GM19397 (cell line): ENCODE measurements around the gene ATG2B.

Source experiments
- ATAC-seq: cut with Tn5 transposase; IDR thresholded peaks from one replicate; pipeline ENCODE4 v1.9.1; 2021; ENCODE audit warnings: mild to moderate bottlenecking, moderate library complexity; ENCODE audit not compliant: unreplicated experiment

The ATG2B gene

DNA sequence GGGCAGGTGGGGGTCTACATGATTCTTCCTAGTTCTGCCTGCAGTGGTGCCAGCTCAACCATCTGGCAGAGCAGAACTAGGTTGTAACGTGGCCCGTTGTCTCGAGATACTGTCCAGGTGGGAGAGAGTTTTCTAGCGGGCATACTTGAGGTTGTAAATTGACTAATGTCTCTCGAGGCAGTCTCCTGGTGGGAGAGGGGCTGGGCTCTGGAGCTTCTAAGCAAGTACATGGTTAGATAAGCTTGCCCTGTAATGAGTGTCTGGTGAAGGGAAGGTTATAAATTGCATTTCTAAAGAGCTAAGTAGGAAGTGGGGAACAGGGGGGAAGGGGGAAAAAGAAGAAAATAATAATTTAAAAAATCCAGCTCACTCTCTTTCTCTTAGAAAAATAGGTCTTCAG, 89.0 kb downstream of the ATG2B start:
- no peak for ATAC-seq

DNA sequence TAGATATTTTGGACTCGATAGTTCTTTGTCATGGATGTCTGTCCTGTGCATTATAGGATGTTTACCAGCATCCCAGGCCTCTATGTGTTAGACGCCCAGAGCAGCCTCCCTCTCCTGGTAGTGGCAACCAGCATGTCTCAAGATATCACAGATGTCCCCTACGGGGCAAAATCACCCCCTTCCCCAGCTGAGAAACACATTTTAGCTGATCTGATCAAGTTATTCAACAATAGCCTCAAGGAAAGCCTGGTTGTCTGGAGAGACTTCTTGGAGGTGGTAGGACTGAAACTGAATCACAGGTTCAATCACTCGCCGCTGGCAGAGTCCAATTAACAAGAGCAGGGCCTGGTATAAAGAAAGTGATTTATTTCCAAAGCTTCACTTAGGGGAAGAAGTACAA, 89.5 kb downstream of the ATG2B start:
- no peak for ATAC-seq

DNA sequence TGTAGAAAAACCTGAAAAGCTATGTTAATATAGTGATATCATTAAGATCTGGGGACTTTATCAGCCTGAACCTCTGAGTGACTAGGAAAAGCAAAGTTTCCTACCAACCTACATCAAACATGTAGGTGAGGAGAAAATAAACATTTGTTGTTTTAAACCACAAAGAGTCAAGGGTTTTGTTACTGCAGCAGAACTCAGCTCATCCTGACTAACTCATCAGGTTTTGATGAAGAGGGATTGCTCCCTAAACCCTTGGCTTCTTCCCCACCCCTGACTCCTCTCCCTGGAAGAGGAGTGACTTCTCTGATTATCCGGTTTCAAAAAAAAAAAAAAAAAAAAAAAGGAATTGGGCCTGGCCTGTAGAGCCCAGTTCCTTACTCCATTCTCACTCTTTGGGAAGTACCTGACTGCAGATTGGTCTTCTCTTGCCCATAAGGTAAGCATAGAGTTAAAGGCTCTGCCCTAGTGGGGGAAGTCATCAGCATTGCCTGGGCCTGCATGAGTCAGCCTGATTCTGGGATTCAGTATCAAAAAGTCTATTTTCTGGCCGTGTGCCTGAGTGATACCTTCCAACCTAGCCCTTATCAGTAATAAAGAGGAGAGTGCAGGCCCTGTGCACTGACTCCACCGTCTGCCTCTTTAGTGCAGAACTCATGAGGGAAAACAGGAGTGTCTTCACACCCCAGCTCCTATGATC, 90.2 kb downstream of the ATG2B start:
- ATAC-seq: no peak

DNA sequence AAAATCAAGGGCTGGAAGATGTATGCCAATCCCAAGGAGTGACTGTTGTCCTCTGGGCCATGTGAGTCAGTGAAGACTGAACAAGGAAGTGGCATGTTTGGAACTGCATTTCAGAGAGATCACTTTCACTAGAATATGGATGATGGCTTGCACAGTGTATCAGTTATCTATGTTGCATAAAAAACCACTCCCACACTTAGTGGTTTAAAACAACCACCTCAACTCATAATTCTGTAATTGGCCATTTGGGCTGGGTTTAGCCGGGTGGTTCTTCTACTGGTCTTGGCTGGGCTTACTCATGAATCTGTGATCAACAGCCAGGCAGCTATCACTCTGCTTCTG, 91.7 kb downstream of the ATG2B start:
- ATAC-seq: no peak

DNA sequence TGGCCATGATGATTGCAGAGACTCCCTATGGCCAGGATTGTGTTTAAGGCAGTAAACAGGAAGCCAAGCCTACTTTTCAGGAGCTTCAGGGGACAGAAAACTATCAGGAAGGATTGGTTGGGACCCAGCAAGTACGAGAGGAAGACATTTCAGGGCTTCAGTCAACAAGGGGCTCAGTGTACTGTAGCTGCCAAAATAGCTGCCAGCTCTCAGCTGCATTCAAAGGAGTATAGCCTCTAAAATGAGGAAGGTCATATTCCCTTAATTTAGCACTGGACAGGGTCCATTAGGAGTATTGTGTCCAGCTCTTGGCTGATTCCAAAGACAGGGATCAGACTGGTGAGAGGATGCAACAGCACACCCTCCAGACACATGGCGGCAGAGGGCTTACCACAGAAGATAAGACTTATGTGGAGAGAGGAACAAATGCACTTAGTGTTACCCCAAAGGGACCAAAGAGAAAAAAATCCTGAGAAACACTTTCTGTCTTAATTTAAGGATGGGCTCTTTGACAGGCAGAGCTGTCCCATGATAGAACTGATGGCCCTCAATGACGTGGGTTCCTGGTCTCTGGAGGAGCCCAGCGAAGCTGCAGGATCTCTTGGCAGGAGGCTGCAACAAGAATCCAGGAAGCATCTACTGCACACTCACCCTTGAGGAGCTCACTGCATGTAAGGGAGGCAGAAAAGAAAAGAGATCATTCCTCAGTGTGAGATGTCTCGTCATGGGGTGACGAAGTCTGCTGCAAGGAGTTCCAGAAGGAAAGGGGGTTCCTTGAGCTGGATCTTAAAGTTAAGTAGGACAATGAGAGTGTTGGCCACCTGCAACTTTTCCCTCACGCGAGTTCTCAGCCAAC, 92.3 kb downstream of the ATG2B start:
- no peak for ATAC-seq

DNA sequence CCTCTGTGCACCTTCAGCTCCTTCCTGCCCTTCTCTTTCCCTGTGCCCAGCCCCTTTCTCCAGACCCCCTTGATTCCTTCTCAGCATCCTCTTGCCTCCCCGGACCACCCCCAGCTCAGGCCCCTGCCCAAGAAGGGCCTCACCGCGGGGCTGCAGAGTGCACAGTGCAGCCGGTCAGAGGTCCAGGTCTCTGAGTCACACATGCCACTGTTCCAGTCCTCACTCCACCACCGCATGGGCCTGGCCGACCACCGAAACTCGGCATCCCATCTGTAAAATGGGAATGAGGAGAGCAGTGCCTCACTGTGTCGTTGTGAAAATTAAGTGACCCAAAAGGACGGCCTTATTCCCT, 93.8 kb downstream of the ATG2B start:
- no peak for ATAC-seq

DNA sequence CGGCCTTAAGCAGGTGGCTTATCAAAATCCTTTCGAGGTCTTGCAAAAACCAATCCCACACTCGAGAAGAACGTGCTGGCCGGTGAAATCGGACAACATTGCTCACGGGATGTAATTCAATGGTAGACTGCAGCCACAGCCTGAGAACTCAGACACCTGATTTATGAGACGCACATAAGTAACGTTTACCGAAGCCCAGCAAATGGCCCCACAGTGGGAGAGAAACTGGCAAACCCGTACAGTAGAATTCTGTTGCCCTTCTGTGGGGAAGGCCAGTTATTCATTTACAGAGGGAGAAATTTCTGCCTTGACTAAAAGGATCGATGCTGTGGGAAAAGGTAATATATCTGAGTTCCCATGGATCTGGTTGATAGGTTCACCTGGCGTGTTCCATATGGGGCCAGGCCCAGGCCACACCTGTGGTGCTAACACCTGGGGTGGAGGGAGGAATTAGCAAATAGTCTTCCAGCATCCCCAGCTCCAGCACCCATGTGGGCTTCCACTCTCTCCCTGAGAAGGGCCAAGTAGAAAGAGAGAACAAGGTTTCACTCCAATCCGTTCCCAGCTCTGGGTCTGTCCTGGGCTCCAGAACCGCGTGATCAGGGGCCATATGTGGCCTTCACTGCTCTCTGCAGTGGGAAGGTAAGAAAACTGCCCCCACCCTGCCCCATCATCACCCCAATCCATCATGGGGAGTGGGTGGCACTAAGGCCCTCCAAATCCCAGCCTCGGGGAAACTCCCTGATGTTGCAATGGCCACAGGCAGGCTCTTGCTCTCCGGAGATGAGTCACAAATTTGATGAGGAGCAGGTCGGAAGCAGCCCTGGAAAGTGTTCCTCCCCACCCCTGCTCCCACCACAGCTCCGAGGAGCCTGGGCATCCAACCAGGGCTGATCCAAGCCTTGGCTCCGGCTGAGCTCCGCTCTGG, 94.4 kb downstream of the ATG2B start:
- ATAC-seq: no peak

DNA sequence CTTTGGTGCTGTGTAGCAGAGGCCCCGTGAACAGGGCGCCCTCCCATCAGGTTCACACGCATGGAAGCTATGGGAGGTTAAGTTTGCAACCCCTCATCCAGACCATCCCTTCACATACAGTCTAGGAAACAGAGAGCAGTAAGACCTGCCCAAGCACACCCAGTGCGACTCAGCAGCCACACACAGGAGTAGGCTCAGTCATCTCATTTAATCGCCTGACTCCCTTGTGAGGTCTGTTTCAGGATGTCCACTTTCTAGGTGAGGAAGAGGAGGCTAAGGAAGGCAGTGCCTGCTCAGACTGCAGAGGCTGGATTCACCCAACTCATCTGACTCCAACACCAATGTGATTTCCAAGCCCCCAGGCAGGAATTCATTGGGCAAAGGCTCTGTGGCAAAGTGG, 95.2 kb downstream of the ATG2B start:
- no peak for ATAC-seq

DNA sequence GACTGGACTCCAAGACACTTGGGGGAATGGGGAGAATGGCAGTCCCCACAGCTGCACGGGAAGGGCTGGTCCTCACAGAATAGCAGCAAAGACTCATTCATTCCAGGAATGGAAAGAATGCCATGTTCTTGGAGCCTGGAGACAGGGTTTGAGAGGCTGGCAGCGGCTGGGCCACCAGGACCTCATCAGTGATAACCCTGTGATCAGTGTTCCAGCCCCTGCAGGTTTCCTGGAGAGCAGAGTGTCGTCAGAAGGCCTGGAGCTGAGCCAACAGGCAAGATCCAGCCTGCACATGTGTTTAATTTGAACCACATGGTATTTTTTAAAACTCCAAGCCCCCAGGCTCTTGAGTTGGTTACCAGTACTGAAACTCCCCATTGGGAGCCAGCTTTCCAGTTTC, 95.8 kb downstream of the ATG2B start:
- ATAC-seq: no peak

DNA sequence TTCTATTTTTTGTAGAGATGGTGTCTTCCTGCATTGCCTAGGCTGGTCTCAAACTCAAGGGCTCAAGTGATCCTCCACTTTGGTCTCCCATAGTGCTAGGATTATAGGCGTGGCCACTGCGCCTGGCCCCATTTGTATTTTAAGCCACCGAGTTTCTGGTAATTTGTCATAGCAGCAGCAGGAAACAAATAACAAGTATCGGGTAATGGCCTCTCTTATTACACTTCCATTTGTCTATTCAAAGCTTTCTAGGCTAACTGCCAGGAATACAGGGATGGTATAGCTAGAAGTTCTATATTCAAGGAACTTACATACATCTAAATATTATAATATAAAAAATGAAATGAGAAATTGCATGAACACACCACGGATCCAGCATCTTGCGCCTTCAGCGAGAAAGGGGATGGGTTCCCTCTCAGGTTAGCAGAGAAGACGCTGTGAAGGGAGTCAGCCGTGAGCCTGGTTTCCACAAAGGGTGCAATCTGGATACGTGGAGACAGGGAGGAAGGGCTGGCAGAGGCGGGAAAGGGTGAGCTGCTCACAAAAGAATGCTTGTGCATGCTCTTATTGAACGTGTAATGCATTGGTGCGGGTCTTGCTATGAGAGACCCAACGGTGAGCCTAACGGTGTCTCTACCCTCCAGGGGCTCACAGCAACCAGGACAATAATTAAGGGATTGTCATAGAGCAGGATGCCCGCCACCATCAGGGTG, 97.6 kb downstream of the ATG2B start:
- ATAC-seq: no peak

DNA sequence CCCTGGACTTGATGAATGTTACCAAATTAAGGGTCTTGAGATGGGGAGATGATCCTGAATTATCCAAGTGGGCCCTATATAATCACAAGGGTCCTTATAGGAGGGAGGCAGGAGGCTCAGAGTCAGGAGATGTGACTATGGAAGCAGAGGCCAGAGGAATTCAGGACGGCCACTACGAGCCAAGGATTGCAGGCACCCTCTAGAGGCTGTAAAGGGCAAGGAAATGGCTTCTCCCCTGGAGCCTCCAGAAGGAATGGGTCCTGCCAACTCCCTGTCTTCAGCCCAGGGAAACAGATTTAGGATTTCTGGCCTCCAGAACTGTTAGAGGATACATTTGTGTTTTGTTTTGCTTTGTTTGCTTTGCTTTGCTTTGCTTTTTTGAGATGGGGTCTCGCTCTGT, 98.3 kb downstream of the ATG2B start:
- ATAC-seq: no peak

DNA sequence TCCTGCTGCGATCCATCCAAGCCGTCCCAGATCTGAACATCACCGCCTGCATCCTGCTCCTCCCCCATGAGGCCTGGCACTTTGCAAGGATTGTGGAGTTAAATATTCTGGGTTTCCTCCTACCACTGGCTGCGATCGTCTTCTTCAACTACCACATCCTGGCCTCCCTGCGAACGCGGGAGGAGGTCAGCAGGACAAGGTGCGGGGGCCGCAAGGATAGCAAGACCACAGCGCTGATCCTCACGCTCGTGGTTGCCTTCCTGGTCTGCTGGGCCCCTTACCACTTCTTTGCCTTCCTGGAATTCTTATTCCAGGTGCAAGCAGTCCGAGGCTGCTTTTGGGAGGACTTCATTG, 99.0 kb downstream of the ATG2B start:
- ATAC-seq: no peak

DNA sequence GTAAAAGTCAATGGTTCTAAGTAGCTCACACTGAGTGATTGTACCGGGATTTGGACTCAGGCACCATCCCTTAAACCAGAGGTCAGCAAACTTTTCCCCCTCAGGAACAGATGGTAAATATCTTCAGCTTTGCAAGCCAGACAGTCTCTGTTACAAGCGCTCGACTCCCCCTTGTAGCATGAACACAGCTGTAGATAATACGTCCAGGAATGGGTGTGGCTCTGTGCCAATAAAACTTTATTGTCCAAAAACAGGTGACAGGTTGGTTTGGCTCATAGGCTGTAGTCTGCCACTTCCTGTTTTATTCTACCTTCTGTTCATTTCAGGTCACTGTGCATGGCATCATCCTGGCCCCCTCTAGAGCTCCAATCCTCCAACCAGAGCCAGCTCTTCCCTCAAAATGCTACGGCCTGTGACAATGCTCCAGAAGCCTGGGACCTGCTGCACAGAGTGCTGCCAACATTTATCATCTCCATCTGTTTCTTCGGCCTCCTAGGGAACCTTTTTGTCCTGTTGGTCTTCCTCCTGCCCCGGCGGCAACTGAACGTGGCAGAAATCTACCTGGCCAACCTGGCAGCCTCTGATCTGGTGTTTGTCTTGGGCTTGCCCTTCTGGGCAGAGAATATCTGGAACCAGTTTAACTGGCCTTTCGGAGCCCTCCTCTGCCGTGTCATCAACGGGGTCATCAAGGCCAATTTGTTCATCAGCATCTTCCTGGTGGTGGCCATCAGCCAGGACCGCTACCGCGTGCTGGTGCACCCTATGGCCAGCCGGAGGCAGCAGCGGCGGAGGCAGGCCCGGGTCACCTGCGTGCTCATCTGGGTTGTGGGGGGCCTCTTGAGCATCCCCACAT, 99.6 kb downstream of the ATG2B start:
- ATAC-seq: no peak

DNA sequence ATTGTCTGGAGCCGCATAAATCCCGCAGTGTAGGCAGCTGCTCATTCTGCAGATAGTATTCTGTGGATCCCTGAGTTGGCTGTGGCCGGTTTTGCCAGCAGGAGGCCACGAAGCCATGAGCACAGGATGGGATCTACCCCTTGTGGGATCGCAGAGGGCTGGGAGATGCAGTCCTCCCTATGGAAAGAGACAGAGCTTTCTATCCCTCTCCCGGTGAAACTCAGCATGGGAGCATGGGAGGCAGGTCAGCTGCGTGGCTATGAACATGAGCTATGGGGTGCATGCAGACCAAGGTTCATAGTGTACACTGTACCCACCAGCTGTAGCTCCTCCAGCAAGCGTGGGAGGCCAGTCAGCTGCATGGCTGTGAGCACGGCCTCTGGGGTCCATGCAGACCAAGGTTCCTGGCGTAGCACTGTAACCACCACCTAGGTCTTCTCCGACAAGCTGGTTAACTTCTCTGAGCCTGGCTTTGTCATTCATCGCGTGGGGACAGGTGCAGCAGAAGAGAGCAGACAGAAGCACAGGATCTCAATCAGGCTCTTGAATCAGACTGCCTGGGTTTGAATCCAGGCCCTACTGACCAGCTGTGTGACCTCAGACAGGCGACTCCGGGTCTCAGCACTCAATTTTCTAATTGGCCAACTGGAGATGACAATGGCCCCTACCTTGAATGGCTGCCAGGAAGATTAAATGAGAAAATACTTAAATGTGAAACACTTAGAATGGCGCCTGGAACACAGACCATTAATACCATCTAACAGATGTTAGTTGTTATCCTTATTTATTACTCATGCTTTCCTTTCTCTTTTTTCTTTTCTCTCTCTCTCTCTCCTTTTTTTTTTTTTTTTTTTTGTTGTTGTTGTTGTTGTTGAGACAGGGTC, 101.1 kb downstream of the ATG2B start:
- no peak for ATAC-seq

DNA sequence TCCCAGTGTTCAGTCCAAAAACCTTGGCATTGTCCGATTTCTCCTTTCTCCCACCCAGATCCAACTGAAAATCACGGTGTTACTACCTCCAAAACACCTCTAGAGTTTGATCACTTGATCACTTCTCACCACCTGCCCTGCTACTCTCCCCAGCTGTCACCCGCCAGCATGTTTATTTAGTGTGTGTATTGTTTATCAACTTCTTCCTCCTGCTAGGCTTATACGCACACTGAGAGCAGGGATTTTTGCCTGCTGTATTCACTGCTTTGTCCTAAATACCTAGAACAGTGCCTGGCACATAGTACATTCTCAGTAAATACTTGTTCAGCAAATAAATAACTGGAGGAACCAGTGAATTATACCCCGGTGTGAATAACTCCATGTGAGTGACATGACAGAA, 102.1 kb downstream of the ATG2B start:
- no peak for ATAC-seq

DNA sequence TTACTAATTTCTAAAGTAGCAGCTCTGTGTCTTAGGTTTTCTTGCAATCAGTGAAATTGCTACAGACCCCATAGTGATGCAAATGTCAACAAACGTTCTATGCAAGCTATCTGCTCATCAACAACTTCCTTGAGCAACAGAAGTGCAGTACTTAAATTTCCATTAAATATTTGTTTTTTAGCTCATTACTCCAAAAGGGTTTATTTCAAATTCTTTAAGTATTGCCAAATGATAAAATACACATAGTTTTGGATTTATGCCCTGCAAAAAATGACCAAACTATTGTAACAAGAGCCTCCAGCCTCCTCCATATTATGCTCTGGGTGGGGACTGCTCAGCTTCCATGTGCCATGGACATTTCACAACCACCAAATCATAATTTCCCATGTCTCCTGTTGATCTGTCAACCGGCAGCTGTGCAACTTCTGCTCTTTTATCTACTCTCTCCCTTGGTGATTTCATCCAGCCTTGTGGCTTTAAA, 102.8 kb downstream of the ATG2B start:
- ATAC-seq: no peak

DNA sequence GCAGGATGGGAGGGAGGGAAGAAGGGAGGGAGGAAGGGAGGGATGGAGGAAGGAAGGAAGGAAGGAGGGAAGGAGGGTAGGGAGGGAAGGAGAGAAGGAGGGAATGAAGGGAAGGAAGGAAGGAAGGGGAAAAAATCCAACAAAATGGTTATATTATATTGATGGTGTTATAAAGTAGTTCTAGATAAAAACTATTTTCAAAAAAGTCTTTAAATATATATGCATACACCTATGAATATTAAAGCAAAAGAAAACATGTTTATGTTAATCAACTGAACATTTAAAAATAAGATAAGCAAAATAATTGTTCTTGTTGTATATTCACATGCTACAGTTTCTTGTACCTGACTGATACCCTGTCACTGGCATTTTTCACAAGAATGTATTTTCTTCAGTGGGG, 105.2 kb downstream of the ATG2B start:
- no peak for ATAC-seq

DNA sequence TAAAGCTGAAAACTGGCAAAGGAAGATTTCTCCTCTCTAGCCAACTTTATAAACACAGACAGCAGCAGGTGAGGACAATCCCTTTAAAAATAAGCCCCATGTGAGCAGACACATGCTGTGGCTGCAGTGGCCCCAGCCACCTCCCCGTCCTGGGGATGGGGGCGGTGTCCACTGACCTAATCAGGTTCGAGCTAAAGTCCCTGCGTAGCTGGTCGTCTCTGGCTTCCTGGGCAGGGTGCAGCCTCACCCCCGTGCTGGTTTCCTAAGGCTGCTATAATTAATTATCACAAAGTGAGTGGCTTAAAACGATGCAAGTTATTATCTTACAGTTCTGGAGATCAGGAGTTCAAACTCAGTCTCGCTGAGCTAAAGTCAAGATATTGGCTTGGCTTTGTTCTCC, 106.1 kb downstream of the ATG2B start:
- no peak for ATAC-seq

DNA sequence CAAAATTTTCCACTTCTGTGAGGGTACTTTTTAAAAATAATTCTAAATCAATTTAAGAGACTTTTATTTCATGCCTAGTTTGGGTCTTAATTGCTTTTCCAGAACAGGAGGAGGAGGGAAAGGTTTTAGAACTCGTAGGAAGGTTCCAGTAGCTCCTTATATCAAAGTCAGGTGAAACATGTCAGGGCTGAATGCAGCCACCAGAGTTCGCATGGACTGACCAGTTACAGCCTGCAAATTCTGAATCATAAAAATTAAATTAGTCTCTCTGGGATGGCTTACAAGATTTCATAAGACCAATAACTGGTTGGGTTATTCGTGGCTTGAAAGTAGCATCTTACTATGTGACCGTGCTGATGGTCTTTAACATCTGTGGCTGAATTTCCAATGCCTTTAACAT, 106.7 kb downstream of the ATG2B start:
- ATAC-seq: no peak
